Lung (tissue), 12 donors: ENCODE measurements around the gene SPIRE1. TPM values are rescaled to one million over a fixed set of nuclear protein-coding genes. Genes with fewer than 3 reads are reported as not detected.

Experiments used
- ATAC-seq: fragments of 200-7000 bp; cut with Tn5 transposase; one replicate; pipeline ENCODE4 v1.9.1; 2020; ENCODE audit warnings: moderate number of reproducible peaks; ENCODE audit not compliant: insufficient read depth, low FRiP score
- DNase-seq, 3 donors: peaks; one replicate each; pipeline ENCODE4 v3.0.0-alpha.2; 2013 to 2017
- H3K27ac ChIP-seq, 2 donors: one replicate each; pipeline ENCODE4 v1.5.1; 2013; ENCODE audit warnings: mild to moderate bottlenecking in 2 of 2, moderate library complexity in 2 of 2, control low read depth in 1 of 2, inconsistent platforms in 1 of 2, low read depth in 1 of 2, low read length in 1 of 2
- H3K27me3 ChIP-seq, 3 donors: one replicate each; pipeline ENCODE4 v1.5.1; 2013; ENCODE audit warnings: low read length in 2 of 3; ENCODE audit not compliant: control insufficient read depth in 3 of 3, insufficient read depth in 3 of 3
- H3K36me3 ChIP-seq, 4 donors: one replicate each; pipeline ENCODE4 v1.5.1; 2013; ENCODE audit warnings: low read length in 4 of 4, mild to moderate bottlenecking in 1 of 4, moderate library complexity in 1 of 4; ENCODE audit not compliant: control insufficient read depth in 4 of 4, insufficient read depth in 4 of 4
- H3K4me1 ChIP-seq, 5 donors: one replicate each; pipeline ENCODE4 v1.5.1; 2013; ENCODE audit warnings: low read length in 5 of 5, mild to moderate bottlenecking in 2 of 5, moderate library complexity in 1 of 5; ENCODE audit not compliant: control insufficient read depth in 5 of 5, insufficient read depth in 5 of 5
- H3K4me3 ChIP-seq: one replicate; pipeline ENCODE4 v1.5.1; 2013; ENCODE audit warnings: mild to moderate bottlenecking, control low read depth, moderate library complexity
- H3K9ac ChIP-seq, 2 donors: one replicate each; pipeline ENCODE4 v1.5.1; 2013; ENCODE audit warnings: low read length in 2 of 2, control low read depth in 1 of 2; ENCODE audit not compliant: insufficient read depth in 1 of 2
- H3K9me3 ChIP-seq, 4 donors: one replicate each; pipeline ENCODE4 v1.5.1; 2013; ENCODE audit warnings: low read length in 3 of 4, mild to moderate bottlenecking in 1 of 4, moderate library complexity in 1 of 4; ENCODE audit not compliant: control insufficient read depth in 4 of 4, insufficient read depth in 3 of 4
- CTCF ChIP-seq: IDR thresholded peaks from 2 replicates; pipeline ENCODE4 v1.5.1; 2012; ENCODE audit warnings: mild to moderate bottlenecking; ENCODE audit errors: control extremely low read depth, extremely low read depth
- WGBS, 2 donors: extraction: QIAGEN DNeasy Blood & Tissue Kit; methylation state at CpG; one replicate each; pipeline ENCODE4 v1.1.7; 2013; 5-methylcytosine and 5-hydroxymethylcytosine counted together
- polyA plus RNA-seq, 2 donors: library from polyadenylated mRNA; stranded (reverse); fragments of 200-250 nt; gene quantifications; one replicate each; pipeline ENCODE4 v1.2.1, GENCODE V29; 2013
- total RNA-seq, 2 donors: library from RNA; depleted of rRNA in 1 of 2; stranded (reverse); fragments of >200 nt in 1 of 2; gene quantifications; one replicate each; pipeline ENCODE4 v1.2.1, GENCODE V29; 2014 to 2021
- donor health status: control.
- donor health status: control.
- donor health status: Bipolar disorder and iron deficiency.
- donor health status: healthy.
- donor health status: DM: yes; HTN: yes; CAD: no.

Gene SPIRE1
- total and polyA plus RNA-seq, 4 donors: 8.7 to 34.0 (median 14.8) TPM

- DNase-seq: no peak
- Histone ChIP-seq H3K9me3 (no peaks in the 10 kb centered on the region), H3K27me3 (no peaks in the 10 kb centered on the region), H3K4me3 (no peak overlapping the region), H3K4me1 (peaks cover 0 to 11% (median 0%) of the 10 kb centered on the region in 5 donors), H3K9ac (no peak overlapping the region), H3K27ac (no peak overlapping the region), H3K36me3 (peaks cover 6 to 29% (median 15%) of the 10 kb centered on the region in 4 donors)
- no peak for ATAC-seq
- WGBS, 2 donors: 79 to 83% methylated on average over 3 of the region's 3 CpGs
- no peak for TF ChIP-seq CTCF
Measured at GRCh38 chr18:12452784-12453183, 205.1 kb downstream of the SPIRE1 start.

- H3K4me3 ChIP-seq: no peak overlapping the region
- no peaks in the 10 kb centered on the region for H3K9me3 ChIP-seq
- no peak overlapping the region for H3K9ac ChIP-seq
- WGBS, 2 donors: 78 to 82% methylated on average over 4 of the region's 4 CpGs
- no peaks in the 10 kb centered on the region for H3K27me3 ChIP-seq
- H3K36me3 ChIP-seq: peaks cover 6 to 36% (median 16%) of the 10 kb centered on the region in 4 donors
- ATAC-seq (no peak), DNase-seq (no peak)
- H3K4me1 ChIP-seq: peaks cover 0 to 11% (median 3%) of the 10 kb centered on the region in 5 donors
- no peak overlapping the region for H3K27ac ChIP-seq
- no peak for TF ChIP-seq CTCF
Measured at GRCh38 chr18:12451428-12451827, 206.5 kb downstream of the SPIRE1 start.

GRCh38 chr18:12449051-12449785, 208.7 kb downstream of the SPIRE1 start:
- Histone ChIP-seq H3K4me1 (peaks cover 0 to 4% (median 0%) of the 10 kb centered on the region in 5 donors), H3K27ac (no peak overlapping the region), H3K9ac (no peak overlapping the region), H3K27me3 (no peaks in the 10 kb centered on the region), H3K36me3 (peaks cover 12 to 31% (median 19%) of the 10 kb centered on the region in 4 donors), H3K9me3 (peaks cover 0 to 2% (median 0%) of the 10 kb centered on the region in 4 donors), H3K4me3 (no peak overlapping the region)
- WGBS, 2 donors: 95% methylated on average over 27 of the region's 27 CpGs
- DNase-seq (no peak), ATAC-seq (no peak)
- no peak for TF ChIP-seq CTCF
